GM21528 (cell line): ENCODE measurements around the gene SPATA2L.
"Not testable (repeated sequence)": the region's sequence is repeated elsewhere in the genome, so short reads cannot be mapped to it uniquely, and the experiment has no call there.

ENCODE experiments used
- ATAC-seq: cut with Tn5 transposase; IDR thresholded peaks from one replicate; pipeline ENCODE4 v1.9.1; 2021; ENCODE audit warnings: mild to moderate bottlenecking, moderate library complexity; ENCODE audit not compliant: unreplicated experiment, low FRiP score

The SPATA2L gene

GRCh38 chr16:89693289-89693731 is 8.2 kb downstream of the SPATA2L start:
- no peak for ATAC-seq

- ATAC-seq = no peak
These were observed 9.4 kb downstream of the SPATA2L start for GRCh38 chr16:89691986-89692569.

GRCh38 chr16:89691231-89691985 is 10.1 kb downstream of the SPATA2L start:
- ATAC-seq = no peak

GRCh38 chr16:89690392-89690901 is 11.1 kb downstream of the SPATA2L start:
- no peak for ATAC-seq

- ATAC-seq = not testable (repeated sequence)
These were observed 11.9 kb downstream of the SPATA2L start for GRCh38 chr16:89689621-89690020.

- no peak for ATAC-seq
These were observed 12.4 kb downstream of the SPATA2L start for GRCh38 chr16:89689142-89689541.

GRCh38 chr16:89688395-89688794 is 13.1 kb downstream of the SPATA2L start:
- no peak for ATAC-seq

- ATAC-seq = peak; percentile 39
These were observed 14.2 kb downstream of the SPATA2L start for GRCh38 chr16:89687092-89687940.

GRCh38 chr16:89686520-89687091 is 14.9 kb downstream of the SPATA2L start, which contains the start of gene CDK10:
TSS of gene CDK10 (plus strand) at chr16:89686689. CDS start at chr16:89686711, 22 bp downstream.
- peak; percentile 78 for ATAC-seq

- no peak for ATAC-seq
These were observed 15.6 kb downstream of the SPATA2L start for GRCh38 chr16:89685916-89686315.

- no peak for ATAC-seq
These were observed 23.2 kb downstream of the SPATA2L start for GRCh38 chr16:89678258-89678657.

- ATAC-seq = no peak
These were observed 29.1 kb downstream of the SPATA2L start for GRCh38 chr16:89672177-89672941.

- not testable (repeated sequence) for ATAC-seq
These were observed 29.9 kb downstream of the SPATA2L start for GRCh38 chr16:89671565-89671964.

- no peak for ATAC-seq
These were observed 30.7 kb downstream of the SPATA2L start for GRCh38 chr16:89670496-89671431.

- no peak for ATAC-seq
These were observed 31.8 kb downstream of the SPATA2L start for GRCh38 chr16:89669755-89670154.

- ATAC-seq = no peak
These were observed 32.7 kb downstream of the SPATA2L start for GRCh38 chr16:89668790-89669158.

GRCh38 chr16:89667633-89668032 is 33.9 kb downstream of the SPATA2L start:
- no peak for ATAC-seq

- not testable (repeated sequence) for ATAC-seq
These were observed 34.5 kb downstream of the SPATA2L start for GRCh38 chr16:89667000-89667399.

GRCh38 chr16:89664238-89664637 is 37.3 kb downstream of the SPATA2L start:
- ATAC-seq = not testable (repeated sequence)
